DOHH2 (cell line): ENCODE results near the gene SLC4A2.

ENCODE experiments used
- H3F3A ChIP-seq: fragments of 200-600 bp; sonication (generic), shearing (Covaris generic); 2 replicates; pipeline ENCODE4 v1.6.0; 2016; ENCODE audit warnings: antibody characterized with exemption, mild to moderate bottlenecking; ENCODE audit not compliant: control insufficient read depth, insufficient read depth
- H3K27ac ChIP-seq: fragments of 200-600 bp; sonication (generic); 2 replicates; pipeline ENCODE4 v1.5.1; 2014; ENCODE audit warnings: low read depth, mild to moderate bottlenecking, low read length, moderate library complexity
- H3K27me3 ChIP-seq: fragments of 200-600 bp; sonication (generic); 2 replicates; pipeline ENCODE4 v1.6.1; 2014; ENCODE audit warnings: mild to moderate bottlenecking, low read length, mixed read lengths; ENCODE audit not compliant: control insufficient read depth
- H3K36me3 ChIP-seq: fragments of 200-600 bp; sonication (generic); 2 replicates; pipeline ENCODE4 v1.6.1; 2014; ENCODE audit warnings: mild to moderate bottlenecking, low read length, moderate library complexity, mixed read lengths; ENCODE audit not compliant: control insufficient read depth
- H3K4me1 ChIP-seq: fragments of 200-600 bp; sonication (generic); 2 replicates; pipeline ENCODE4 v1.6.1; 2014; ENCODE audit warnings: mild to moderate bottlenecking, low read length, mixed read lengths; ENCODE audit not compliant: control insufficient read depth
- H3K4me2 ChIP-seq: fragments of 200-600 bp; sonication (generic); 2 replicates; pipeline ENCODE4 v1.6.0; 2014; ENCODE audit warnings: mild to moderate bottlenecking, low read length, moderate library complexity
- H3K4me3 ChIP-seq: fragments of 200-600 bp; sonication (generic); 2 replicates; pipeline ENCODE4 v1.5.1; 2014; ENCODE audit warnings: mild to moderate bottlenecking, low read length, mixed read lengths
- H3K79me2 ChIP-seq: fragments of 200-600 bp; sonication (generic); 2 replicates; pipeline ENCODE4 v1.6.1; 2014; ENCODE audit warnings: mild to moderate bottlenecking, low read length, mixed read lengths; ENCODE audit not compliant: control insufficient read depth
- H3K9me2 ChIP-seq: fragments of 200-600 bp; sonication (generic); replicated peaks from 2 replicates; pipeline ENCODE4 v1.6.1; 2014; ENCODE audit warnings: mild to moderate bottlenecking, low read length, mixed read lengths; ENCODE audit not compliant: control insufficient read depth
- H3K9me3 ChIP-seq: fragments of 200-600 bp; sonication (generic); 2 replicates; pipeline ENCODE4 v1.6.1; 2014; ENCODE audit warnings: antibody characterized with exemption, low read length, mixed read lengths; ENCODE audit not compliant: control insufficient read depth, insufficient read depth
- H4K20me1 ChIP-seq: fragments of 200-600 bp; sonication (generic); 2 replicates; pipeline ENCODE4 v1.6.0; 2014; ENCODE audit warnings: low read depth, mild to moderate bottlenecking, antibody characterized with exemption, low read length, moderate library complexity; ENCODE audit not compliant: control insufficient read depth, insufficient read depth
- EZH2phosphoT487 ChIP-seq: fragments of 200-600 bp; sonication (generic); IDR thresholded peaks from 2 replicates; pipeline ENCODE4 v1.6.1; 2017; ENCODE audit warnings: borderline replicate concordance, mild to moderate bottlenecking, antibody characterized with exemption, low read length, moderate library complexity, mixed read lengths
- TF ChIP-seq, protein P1 (sequence below): fragments of 200-600 bp; sonication (generic); IDR thresholded peaks from one replicate; pipeline ENCODE4 v1.5.1; 2014; ENCODE audit warnings: antibody characterized with exemption, mild to moderate bottlenecking, low read depth, low read length; ENCODE audit not compliant: poor library complexity, severe bottlenecking

Gene SLC4A2

DNA sequence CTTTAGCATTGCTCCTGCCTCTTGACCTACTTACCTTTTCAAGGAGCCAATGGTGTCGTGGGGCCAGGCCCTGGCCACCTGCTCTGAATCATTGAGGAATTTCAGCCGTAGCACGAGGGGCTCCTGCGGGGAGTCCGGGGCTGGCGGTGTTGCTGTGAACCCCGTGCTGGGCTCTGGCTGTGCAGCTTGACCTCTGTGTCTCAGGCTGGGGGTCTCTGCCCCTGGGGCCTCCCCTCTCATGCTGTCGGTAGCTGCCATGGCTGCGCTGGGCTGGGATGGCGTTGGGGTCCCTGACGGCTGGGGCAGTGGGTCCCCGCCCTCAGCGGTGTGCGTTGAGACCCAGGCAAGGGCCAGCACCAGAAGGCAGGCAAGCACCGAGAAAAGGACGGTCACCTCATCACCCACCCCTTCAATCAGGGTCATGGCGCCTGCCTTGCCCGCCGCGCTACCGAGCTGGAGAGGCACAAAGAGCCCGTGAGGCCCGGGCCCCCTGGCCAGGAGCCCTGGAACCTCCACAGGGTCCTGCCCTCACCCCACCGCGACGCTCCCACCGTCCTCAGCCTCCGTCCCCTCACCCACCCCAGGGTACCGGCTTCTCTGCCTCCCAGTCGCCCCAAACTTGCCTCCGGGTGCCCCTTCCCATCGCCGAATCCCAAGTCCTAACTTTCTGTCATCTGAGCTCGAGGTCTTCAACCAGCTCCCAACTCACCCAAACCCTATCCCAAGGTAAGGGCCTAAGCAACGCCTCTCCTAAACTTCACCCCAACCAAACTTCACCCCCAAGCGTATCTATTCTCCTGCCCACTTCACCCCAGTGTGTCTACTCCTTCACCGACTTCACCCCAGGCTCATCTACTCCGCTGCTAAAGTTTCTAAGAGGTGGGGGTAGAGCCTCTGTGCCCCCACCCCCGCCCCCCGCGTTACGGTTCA, 23.0 kb downstream of the SLC4A2 start:
- H3K9me3 ChIP-seq: no peaks in the 10 kb centered on the region
- H3K4me1 ChIP-seq: peaks cover 65% of the 10 kb centered on the region
- peak overlapping the region; percentile 85 for H3K4me2 ChIP-seq
- peaks cover 42% of the 10 kb centered on the region for H3K36me3 ChIP-seq
- H3K79me2 ChIP-seq: peaks cover 51% of the 10 kb centered on the region
- H3F3A ChIP-seq: peaks cover 15% of the 10 kb centered on the region
- H3K27ac ChIP-seq: peak overlapping the region; percentile 59
- TF ChIP-seq, protein P1, sequence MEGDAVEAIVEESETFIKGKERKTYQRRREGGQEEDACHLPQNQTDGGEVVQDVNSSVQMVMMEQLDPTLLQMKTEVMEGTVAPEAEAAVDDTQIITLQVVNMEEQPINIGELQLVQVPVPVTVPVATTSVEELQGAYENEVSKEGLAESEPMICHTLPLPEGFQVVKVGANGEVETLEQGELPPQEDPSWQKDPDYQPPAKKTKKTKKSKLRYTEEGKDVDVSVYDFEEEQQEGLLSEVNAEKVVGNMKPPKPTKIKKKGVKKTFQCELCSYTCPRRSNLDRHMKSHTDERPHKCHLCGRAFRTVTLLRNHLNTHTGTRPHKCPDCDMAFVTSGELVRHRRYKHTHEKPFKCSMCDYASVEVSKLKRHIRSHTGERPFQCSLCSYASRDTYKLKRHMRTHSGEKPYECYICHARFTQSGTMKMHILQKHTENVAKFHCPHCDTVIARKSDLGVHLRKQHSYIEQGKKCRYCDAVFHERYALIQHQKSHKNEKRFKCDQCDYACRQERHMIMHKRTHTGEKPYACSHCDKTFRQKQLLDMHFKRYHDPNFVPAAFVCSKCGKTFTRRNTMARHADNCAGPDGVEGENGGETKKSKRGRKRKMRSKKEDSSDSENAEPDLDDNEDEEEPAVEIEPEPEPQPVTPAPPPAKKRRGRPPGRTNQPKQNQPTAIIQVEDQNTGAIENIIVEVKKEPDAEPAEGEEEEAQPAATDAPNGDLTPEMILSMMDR: no peak
- TF ChIP-seq EZH2phosphoT487: no peak
- H3K9me2 ChIP-seq: no peaks in the 10 kb centered on the region
- H3K27me3 ChIP-seq: peaks cover 24% of the 10 kb centered on the region
- H3K4me3 ChIP-seq: peak overlapping the region; percentile 95
- H4K20me1 ChIP-seq: peaks cover 7% of the 10 kb centered on the region; the same call in 1 of the 2 replicates

- H3K79me2 ChIP-seq: peaks cover 48% of the 10 kb centered on the region
- H3K36me3 ChIP-seq: peaks cover 34% of the 10 kb centered on the region
- peak within 1 kb of the TSS; percentile 59 for H3K27ac ChIP-seq
Measured at GRCh38 chr7:151083071-151083823, 23.9 kb downstream of the SLC4A2 start, which contains the start of gene TMUB1. Gene TMUB1 (minus strand): TSS chr7:151083493. CDS start chr7:151082563, 930 bp downstream.

DNA sequence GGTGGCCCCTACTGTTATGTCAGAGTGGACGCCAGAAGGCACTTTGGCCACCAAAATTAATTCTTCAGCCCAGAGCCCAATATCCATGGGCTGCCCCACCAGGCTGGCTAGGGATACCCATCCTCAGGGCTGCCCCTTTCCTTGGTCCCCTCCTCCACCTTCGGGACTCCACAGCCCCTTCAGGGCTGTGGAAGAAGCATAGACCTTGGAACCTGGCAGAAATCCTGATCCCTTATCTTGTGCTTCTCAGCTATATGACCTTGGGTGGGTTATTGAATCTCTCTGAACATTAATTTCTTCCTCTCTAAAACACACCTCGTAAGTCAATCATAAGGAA, 24.4 kb downstream of the SLC4A2 start:
- no peaks in the 10 kb centered on the region for H3K9me2 ChIP-seq
- peaks cover 38% of the 10 kb centered on the region for H3K27me3 ChIP-seq
- peaks cover 28% of the 10 kb centered on the region for H3K36me3 ChIP-seq
- peaks cover 12% of the 10 kb centered on the region for H4K20me1 ChIP-seq
- H3K4me2 ChIP-seq: peak overlapping the region; percentile 85
- TF ChIP-seq, protein P1: no peak
- no peak for TF ChIP-seq EZH2phosphoT487
- peaks cover 43% of the 10 kb centered on the region for H3K79me2 ChIP-seq
- H3K9me3 ChIP-seq: no peaks in the 10 kb centered on the region
- peak overlapping the region; percentile 95 for H3K4me3 ChIP-seq
- H3K4me1 ChIP-seq: peaks cover 65% of the 10 kb centered on the region
- no peak overlapping the region for H3K27ac ChIP-seq
- H3F3A ChIP-seq: peaks cover 9% of the 10 kb centered on the region

More at GRCh38 chr7:151083071-151083823, 23.9 kb downstream of the SLC4A2 start, which contains the start of gene TMUB1:
- H3K9me2 ChIP-seq: no peaks in the 10 kb centered on the region
- H3K4me3 ChIP-seq: peak within 1 kb of the TSS; percentile 95
- H3F3A ChIP-seq: peaks cover 11% of the 10 kb centered on the region
- peaks cover 71% of the 10 kb centered on the region for H3K4me1 ChIP-seq
- peaks cover 12% of the 10 kb centered on the region for H4K20me1 ChIP-seq
- TF ChIP-seq, protein P1: peak; percentile 14
- no peak for TF ChIP-seq EZH2phosphoT487
- no peaks in the 10 kb centered on the region for H3K9me3 ChIP-seq
- H3K4me2 ChIP-seq: peak within 1 kb of the TSS; percentile 85
- peaks cover 33% of the 10 kb centered on the region for H3K27me3 ChIP-seq
